ENCODE results near the gene FASTKD2.
"Not testable (repeated sequence)": the region's sequence is repeated elsewhere in the genome, so short reads cannot be mapped to it uniquely, and the experiment has no call there.

Gene FASTKD2

DNA sequence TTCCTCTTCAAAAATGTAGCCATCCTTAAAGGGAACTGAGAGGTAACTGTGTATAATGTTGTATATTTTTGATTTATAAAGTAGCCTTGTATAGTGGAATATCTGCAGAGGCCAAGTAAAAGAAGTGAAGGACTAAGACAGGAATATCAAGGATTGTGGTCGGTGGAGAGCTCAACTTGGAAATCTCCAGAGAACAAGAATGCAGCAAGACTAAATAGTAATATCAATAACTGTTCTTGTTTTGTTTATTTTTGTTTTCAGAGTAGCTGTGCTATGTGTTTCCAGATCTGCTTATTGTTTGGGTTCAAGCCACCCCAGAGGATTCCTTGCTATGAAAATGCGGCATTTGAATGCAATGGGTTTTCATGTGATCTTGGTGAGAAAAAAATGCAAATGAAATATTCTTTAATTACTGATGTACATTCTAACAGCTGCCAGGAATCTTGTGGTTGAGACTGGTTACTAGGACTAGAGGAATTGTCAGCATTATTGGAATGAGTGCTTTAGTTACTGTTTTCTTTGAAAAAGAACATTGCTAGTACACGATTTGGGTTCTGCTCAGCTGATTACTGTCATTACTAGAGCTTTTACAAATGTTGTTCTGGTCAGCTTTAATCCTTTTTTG, 25.0 kb downstream of the FASTKD2 start:
- peak; percentile 86 for DNase-seq (ENCODE audit: low read depth, low spot score)

DNA sequence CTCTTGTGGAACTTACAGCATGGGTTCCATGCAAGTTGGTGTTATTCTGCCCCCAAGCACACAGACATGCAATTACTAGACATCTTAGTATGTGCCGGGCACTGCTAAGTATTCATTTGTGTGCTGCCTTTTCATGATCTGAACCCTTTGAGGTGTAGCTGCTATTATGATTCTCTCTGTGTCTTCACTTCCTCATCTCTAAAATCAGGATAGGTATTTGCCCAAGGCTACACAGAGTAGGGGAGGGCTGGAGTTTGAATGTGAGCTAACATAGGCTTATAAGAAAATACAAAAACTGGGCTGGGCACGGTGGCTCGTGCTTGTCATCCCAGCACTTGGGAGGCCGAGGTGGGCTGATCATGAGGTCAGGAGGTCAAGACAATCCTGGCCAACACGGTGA, 27.2 kb downstream of the FASTKD2 start:
- no peak for DNase-seq (ENCODE audit: low read depth, low spot score)

DNA sequence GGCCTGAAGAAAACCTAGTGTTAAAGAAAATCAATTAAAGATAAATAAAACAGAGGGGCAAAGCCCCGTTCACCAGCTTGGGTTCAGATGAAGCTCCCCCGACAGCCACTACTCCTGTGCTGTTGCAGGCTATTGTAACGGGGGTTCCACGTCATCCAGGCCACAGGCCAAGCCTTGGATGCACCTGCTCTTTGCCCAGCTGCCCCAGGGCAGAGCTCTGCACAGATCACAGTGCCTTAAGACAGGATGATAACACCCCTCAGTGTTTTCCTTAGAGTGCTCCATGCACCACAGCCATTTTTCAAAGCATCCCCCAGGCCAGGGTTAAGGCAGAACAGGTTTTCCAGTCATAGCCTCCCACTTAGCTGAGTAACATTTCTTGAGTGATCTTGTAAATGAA, 32.0 kb downstream of the FASTKD2 start:
- DNase-seq (ENCODE audit: low read depth, low spot score): no peak

DNA sequence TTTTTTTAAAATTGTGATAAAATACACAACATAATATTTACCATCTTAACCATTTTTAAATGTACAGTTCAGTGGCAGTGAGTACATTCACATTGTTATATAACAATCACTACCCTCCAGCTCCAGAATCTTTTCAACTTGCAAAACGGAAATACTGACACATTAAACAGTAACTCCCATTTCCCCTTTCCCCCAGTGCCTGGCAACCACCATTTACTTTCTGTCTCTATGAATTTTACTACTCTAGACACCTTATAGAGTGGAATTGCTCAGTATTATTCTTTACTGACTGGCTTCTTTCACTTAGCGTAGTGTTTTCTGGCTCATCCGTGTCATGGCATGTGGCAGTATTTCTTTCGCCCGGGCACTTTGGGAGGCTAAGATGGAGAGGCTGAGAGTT, 32.6 kb downstream of the FASTKD2 start:
- no peak for DNase-seq (ENCODE audit: low read depth, low spot score)

DNA sequence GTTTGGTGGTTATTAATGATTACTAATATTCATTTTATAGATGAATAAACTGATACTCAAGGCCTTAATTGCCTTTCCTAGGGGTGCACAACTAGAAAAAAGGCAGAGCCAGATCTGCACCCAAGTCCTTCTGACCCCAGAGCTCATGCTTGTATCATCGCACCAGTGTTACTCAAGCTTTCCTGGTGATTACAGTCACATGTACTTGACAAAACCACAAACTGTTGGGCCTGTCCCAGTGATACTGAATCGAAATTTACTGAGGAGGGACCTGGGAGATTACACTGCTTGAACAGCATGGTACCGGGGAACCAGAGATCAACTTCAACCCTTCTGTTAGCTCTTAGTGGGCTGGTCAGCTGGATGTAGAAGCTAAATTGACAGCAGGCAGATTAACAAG, 33.7 kb downstream of the FASTKD2 start:
- peak; percentile 29 for DNase-seq (ENCODE audit: low read depth, low spot score)

DNA sequence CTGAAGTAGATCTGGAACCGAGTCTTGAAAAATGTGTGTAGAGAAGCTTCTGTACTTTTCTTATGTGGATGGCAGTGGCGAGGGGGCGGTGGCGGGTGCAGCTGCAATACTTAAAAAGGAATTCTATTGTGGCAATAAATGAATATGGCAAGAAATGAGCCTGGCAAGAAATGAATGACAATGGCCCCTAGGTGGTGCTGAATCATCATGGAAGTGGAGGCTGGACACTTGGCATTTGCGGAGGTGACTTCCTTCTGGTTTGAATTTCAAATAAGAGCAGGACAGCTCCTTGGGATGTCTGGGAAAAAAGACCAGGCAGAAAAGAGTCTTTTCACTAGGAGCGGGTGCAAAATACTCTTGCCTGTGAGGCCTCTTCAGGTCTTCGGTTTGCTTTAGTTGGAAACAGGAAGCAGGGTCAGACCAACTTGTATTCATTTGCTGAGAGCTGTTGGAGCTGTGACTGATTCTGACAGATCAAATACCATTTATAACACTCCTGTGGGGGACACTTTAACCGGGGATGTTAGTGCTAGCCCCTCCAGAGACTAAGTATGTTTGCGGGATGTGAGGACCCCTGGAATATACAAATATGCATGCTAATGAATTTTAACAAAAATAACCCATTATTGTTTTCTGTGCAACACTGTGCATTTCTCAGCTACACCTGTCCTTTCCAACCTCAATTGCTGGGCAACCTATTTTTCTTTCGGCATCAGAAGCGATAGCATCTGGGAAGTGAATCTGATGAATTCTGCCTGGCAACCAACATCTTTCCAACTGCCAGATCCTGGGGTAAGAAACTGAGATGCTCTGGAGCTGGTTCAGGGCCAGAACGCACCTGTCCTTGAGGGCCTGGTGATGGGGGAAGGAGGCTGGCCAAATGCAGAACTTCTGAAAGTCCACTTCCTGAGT, 35.4 kb downstream of the FASTKD2 start:
- peak; percentile 88 for DNase-seq (ENCODE audit: low read depth, low spot score)

DNA sequence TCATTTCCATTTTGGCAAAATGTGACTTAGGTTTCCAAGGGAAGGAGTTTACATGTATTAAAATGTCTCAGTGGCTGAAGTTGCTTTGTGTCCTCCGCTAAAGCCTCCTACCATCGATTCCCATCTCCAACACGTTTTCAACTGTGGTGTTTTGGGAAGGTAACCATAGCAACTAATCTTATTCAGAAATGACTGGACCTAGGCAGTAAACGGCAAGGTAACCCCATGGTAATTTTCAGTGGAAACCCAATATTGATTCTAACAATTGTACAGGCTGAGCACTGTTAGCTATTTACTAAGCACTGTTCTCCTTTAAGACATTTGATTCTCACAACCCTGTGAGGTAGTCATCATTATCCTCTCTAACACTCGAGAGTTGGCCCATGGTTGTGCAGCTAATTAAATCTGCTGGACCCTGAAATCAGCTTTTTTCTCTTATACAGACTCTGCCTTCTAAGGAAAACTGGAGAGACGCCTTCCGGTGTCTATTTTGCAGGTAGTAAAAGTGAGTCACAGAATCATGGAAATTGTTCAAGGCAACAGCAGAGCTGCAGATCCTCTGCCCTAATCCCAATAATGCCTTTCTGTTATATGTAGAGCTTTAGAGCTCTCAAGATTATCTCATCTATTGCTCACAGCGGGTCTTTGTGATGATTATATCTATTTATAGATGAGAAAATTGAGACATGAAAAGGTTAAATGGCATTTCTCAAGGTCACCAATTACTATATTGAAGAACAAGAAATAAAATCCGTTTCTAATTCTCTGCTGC, 36.2 kb downstream of the FASTKD2 start:
- DNase-seq (ENCODE audit: low read depth, low spot score): no peak

DNA sequence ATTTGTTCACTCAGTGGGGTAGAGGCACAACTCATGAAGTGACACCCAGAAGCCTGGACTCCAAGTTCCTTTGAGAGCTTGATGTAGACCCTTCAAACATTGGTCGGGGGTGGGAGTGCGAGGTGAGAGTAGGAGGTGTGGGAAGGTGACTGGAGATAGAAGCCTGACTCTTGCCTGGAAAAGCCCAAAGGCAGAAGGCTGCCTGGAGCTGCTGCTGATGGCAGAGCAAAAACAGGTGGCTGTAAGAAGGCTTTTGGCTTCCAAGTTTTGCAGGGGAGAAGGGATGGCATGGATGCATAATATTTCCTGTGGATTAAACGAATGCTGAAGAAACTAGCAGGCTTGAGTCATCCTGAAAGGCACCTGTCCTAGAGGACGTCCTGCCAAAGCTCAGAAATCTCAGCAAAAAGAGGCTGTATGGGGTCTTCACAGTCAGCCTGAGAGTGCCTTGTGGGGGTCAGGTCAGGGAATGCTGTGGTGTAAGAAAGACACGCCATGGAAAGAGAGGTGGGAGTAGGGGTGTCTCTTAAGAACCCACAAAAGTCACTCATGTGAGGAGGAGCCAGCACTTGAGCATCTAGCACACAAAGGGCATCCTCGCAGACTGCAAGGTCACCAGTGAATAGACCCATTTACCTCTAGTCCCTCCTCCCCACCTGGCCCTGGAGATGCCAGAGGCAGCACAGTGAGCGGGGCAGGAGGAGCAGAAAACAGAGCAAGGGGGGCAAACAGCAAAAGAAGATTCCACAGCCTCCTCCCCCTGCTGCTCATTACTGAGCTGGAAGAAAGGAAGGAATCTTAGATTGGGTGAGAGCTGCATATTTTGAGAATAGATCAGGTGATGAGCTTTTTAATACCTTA, 37.5 kb downstream of the FASTKD2 start:
- no peak for DNase-seq (ENCODE audit: low read depth, low spot score)

DNA sequence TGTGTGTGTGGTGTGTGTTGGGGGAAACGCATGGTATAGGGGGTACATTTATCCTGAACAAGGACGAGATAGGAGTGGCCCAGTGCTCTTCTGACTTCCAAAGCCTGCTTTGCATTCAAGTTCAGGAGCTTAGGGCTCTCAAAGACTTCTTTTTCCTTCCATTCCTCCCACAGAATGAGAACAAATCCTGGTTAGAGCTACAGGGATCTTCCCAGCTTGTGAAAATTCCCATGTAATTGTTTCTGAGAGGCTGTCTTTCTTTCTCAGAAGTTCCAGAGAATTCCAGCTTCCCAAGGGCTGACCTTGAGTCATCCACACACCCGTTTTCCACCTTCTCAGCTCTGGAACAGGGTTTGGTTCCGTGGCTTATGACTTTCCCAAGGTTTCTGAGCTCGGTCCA, 38.9 kb downstream of the FASTKD2 start:
- DNase-seq (ENCODE audit: low read depth, low spot score): no peak

DNA sequence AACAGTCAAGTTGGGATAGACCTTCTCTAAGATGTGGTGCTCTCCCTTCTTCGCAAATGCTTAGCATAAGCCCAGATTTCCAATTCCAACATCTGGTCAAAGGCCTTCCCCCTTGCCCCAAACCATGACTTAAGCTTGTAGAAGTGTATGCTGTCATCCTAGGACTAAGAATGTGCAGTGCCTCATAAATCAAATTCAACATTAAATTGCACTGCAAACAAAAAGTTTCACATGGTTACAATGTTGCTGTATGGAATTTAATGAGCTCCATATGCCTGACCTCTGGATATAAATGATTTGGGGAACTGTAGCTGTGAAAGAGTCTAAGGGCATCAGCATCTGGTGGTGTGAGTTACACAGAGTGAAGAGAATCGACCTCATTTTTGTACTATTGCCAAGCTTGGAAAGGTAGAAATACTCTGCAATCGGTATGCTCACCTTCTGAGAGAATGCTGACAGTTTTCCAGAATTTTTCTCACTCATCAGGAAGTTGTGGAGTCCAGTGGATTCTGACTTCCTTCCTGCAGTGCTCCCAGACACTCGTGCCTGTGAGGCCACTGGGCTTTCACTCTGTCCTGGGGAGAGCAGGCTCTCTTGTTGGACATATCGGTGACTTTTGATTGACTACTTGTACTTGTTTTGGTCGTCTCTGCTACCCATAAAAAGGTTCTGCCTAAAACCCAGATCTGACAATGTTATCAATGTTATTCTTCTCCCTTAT, 40.6 kb downstream of the FASTKD2 start:
- DNase-seq (ENCODE audit: low read depth, low spot score): no peak

DNA sequence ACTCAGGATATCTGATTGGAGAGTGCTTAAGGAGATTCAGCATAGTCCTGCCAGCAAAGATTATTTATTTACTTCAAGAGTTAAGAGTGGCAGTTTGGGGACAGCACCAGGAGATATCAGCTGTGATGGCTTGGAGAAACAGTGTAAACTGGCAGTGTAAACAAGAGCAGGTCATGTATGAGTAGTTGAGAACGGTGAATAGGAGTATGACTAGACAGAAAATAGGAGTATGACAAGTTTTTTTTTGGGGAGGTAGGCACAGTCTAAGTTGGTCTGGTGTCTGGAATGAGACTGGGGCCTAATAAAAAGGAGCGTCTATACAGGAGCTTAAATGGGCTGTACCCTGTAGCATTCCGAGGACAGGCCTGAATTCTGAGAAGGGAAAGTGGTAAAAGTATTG, 42.2 kb downstream of the FASTKD2 start:
- not testable (repeated sequence) for DNase-seq (ENCODE audit: low read depth, low spot score)

DNA sequence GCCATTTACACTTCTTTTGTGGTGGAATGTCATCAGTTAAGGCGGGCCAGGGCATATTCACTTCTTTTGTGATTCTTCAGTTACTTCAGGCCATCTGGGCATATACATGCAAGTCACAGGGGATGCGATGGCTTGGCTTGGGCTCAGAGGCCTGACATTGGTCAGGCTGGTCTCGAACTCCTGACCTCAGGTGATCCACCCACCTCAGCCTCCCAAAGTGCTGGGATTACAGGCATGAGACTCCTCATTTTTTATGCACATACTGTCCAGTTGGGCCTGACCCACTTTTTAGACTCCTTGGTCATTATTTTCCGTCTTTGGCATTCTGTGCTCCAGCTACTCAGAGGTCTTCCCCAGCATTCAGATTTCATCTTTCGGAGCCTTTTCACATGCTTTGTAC, 47.1 kb downstream of the FASTKD2 start:
- DNase-seq (ENCODE audit: low read depth, low spot score): not testable (repeated sequence)

DNA sequence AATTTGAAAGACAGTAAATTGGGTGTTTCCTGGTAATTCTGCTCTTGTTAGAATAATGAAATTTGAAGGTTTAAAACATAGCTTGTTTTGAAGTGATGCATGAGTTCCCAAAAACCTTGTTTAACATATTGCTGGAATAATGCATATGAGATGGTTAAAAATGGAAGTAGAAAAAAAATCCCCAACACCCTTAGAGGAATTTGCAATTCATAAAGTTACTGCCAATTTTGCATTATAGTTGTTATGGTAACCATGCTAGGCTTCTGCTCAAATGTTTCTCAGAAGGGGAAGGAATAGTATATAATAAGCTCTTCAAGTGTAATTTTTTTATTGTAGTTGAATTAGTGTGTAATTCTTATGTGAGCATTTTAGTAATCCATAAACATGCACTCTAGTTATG, 49.1 kb downstream of the FASTKD2 start:
- DNase-seq (ENCODE audit: low read depth, low spot score): no peak

DNA sequence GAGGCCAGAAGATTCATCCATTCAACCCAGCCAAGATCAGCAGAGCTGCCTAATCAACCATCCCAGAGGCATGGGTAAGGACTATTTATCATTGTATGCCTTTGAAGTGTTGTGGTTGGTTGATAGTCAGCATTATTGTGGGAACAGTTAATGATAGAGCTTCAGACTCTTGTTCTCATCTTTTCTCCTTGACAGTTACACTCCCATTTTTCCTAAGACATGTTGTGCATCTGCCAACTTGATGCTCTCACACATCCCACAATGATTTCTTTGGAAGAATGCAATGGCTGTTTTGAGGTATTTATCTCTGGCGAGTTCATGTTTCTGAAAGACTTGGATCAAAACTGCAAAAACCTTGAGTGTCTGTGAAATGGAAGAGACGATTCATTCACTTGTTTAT, 55.4 kb downstream of the FASTKD2 start:
- no peak for DNase-seq (ENCODE audit: low read depth, low spot score)

DNA sequence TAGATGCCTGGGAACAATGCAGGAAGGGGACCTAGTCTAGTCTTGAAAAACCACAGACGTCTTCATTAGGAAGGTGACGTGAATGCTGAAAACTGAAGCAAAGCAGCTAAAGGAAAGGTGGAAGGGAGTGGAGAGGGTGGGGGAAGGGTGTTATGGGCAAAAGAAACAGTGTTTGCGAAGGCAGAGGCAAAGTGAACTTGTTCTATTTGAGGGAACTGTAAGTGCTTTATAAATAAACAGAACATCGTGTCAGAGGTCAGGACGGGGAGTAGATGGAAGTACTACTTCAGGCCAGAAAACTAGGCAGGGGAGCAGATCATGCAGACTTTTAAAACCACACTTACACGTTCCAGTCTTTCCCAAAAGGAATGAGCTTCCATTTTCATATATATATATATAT, 57.8 kb downstream of the FASTKD2 start:
- no peak for DNase-seq (ENCODE audit: low read depth, low spot score)

DNA sequence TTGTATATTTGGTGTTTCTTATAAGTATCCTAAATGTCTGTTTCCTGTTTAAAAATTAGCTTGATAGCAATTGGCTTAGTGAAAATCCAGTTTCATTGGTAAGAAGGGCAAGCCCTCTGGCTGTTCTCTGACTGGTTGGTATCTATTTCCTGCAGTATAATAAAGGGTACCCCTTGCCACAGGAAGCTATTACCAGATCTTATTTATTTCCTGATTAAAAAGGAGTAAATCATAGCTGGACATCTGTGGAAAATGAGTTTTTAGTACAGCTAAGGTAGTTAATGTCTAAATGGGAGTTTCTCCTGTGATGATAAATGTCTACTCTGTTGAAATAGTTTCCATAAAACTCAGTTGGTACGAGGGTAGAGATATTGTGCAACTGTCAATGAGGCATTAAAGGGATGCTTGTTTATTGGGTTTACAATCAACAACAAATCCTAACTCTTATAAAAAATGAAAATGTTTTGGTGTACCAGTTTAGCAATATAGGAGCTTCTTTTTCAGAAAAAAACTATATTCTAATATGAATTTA, 58.7 kb downstream of the FASTKD2 start:
- no peak for DNase-seq (ENCODE audit: low read depth, low spot score)

DNA sequence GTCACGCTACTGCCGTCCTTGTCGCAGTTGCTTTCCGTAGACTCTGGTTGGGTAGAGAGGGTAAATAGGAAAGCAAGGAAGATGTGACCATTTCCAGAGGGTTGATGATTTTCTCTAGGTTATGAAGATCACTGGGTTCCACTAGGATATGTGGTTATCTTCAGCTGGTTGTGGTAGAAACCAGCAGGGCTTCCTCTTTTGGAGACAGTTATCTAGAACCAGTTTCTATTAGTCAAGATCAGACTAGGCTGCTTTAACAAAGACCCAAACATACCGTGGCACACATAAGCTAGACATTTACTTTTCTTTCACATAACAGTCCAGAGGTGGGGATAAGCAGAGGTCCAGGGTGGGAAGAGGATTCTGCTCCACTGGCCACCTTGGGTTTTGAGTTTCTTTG, 59.6 kb downstream of the FASTKD2 start:
- DNase-seq (ENCODE audit: low read depth, low spot score): no peak

DNA sequence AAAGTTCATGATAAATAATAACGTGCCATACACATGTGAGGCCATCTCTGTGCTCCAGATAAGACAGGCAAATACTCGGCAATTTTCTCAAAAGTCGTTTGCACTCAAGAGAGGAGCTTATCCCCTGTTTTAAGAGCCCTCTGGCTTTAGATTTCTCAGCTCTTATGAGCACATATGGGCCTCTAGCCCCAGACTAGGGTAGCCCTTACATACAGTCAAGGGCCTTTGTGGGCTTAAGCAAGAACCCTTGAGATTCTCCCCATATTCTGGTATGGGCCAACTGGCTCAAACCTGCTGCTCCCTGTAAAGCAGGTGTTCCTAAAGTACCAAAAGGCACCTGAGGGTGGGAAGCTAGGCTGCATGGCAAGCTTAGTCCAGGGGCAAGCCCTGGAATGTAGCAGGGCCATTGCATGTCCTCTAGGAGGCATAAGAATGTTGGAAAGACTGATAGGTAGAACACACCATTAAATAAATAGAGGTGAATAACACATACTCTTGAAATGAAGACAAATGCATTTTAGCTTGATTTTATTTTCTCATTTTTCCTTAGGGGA, 66.1 kb downstream of the FASTKD2 start:
- DNase-seq (ENCODE audit: low read depth, low spot score): no peak

DNA sequence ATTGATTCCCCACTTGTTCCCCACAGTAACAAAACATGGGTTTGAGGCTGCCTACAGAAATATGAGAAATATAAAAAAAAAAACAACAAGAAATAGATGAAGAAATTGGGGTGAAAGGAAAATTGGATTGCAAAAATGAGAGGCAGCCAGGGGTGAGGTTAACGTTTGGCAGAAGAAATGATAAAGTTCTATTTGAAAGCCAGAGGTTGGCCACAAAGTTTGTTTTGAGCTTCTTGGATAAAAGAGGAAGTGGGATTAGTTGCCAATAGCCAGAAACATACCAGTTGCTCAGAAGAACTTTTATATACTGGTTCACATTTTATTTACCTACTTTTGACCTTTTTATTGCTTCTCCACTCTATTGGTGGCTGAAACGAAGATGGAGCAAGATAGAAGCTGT, 67.5 kb downstream of the FASTKD2 start:
- peak; percentile 12 for DNase-seq (ENCODE audit: low read depth, low spot score)

DNA sequence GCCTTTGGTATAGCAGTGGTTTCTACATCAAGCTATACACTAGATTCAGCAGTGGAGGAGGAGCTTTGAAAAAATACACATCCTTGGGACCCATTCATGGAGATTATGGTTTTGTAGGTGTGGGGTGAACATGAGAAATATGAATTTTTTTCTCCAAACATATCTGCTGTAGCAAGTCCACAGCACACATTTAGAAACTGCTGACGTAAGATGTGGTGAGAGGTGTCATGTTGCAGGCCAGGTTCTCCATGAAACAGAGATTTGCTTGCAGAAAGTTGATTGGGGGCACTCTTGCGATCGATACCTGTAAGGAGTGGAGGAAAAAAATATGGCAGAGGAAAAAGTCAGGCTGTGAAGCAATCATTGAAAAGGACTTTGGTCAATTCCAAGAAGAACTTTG, 67.9 kb downstream of the FASTKD2 start:
- DNase-seq (ENCODE audit: low read depth, low spot score): no peak

Measured in astrocyte of the hippocampus (primary cell).